COLO668 (cell line): ENCODE data around the gene CD2AP.
A peak's percentile ranks its signal among the peaks of the same experiment; 100 is the strongest.
"Not testable (repeated sequence)": the region's sequence is repeated elsewhere in the genome, so short reads cannot be mapped to it uniquely, and the experiment has no call there.

Source experiments
- DNase-seq: peaks from one replicate; lab custom pipeline; 2025; ENCODE audit not compliant: unreplicated experiment; lab: John Stamatoyannopoulos, UW

Gene CD2AP

DNA sequence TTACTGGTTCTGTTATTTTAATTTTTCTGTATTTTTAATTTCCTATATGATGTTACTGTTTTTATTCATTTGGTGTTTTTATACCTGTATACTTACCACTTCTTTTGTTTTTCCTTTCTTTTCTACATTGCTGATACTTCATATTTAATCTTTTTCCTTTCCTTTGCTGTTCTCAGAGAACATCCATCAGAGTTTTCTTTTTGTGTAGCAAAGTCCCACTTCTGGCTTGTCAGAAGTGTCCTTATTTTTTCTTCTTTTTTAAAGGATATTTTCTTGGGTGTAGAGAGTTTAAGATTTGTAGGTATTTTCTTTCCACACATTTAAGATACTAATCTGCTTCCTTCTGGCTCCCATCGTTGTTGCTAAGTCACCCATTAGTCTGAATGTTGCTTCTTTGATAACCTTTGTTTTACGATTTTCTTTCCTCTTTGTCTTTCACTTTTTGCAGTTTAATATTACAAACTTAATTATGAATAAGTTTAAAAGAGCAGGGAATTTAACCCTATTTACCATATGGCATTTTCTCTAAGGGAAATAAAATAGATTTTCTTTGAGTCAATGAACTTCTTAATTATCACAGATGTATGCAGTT is 18.5 kb downstream of the CD2AP start:
- DNase-seq: no peak

DNA sequence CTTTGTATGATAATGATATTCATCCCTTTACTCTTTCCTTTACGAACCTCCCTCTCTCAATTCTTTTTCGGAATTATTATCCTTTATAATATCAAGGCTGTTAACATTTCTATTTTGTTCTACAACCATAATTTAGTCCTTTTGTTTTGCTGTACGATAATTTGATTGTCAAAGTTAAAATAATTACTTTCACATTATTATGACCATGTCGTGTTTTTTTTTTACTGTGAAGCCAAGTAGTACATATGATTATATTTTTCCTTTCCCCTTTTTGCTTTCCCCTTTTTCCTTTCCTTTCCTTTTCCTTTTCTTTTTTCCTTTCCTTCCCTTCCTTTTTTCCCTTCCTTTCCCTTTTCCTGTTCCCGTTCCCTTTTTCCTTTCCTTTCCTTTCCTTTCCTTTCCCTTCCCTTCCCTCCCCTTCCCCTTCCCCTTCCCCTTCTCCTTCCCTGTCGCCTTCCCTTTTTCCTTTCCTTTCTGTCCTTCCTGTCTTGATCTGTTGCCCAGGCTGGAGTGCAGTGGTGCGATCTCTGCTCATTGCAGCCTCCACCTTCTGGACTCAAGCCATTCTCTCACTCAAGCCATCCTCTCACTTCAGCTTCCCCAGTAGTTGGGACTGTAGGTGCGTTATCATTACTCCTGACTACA is 19.5 kb downstream of the CD2AP start:
- DNase-seq: no peak

DNA sequence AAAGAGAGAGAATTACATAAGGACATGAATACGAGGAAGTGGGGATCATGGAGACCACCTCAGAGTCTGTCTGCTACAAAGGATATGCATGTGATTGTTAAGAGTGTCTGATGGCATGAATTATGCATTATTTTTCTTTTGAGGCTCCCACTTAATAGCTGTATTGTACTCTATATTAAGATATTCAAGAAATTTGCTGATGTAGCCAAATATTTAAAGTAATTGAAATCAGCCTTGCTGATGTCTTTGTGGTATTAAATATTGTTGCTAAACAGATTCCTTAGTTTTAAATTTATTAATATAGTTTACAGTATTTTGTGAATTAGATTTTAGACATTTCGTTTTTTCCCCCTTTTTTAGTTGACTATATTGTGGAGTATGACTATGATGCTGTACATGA is 25.3 kb downstream of the CD2AP start:
- DNase-seq: no peak

DNA sequence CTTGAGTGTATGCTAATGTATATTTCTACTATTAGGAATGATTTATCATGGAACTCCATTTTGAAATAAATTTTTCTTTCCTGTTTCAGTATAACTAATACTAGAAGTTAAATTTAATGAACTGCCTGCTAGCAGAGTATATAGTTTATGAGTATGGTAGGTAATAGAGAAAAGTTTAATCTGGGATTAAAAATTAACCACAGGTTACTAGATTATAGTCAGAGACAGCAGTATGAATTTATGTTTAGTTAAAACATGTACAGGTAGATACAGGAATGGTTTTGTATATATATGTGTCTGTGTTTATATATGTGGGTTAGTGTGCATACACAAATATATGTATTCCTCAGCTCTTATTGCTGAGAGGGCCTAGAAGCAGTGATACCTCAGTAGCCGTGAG is 32.3 kb downstream of the CD2AP start:
- no peak for DNase-seq

DNA sequence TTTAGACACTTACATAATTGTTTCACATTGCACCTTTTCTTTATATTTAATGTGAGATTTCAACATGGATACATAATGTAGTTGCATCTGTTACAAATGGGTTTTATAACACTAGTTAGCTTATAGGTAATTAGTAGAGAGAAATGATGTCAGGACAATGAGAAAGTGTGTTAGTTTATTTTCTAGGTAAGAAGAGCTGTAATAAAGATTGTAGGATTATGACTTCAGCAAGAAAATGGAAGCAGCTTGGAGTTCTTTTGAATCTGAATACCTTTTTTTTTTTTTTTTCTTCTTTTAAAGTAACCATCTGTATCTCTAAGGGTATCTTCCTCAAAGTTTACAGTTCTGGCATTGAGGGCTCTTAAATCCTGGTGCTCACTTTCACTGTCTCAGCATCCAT is 35.3 kb downstream of the CD2AP start:
- no peak for DNase-seq

DNA sequence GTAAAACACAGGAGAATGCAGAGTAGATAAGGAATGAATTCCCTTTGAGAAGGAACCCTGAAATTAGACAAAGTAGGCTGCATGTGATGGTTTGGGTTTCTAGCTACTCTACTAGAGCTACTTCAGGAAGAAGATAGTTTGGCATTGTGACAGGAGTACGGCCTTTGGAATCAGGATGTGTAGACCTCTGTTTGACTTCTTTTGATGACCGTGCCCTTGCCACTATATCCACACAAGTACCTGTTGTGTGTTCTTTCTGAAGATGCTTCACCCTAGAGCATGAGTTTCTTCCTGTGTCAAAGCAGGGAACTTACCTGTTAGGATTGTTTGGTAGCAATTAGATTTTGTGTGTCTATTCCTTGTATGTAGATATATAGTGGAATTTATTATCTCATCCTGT is 41.7 kb downstream of the CD2AP start:
- DNase-seq: no peak

DNA sequence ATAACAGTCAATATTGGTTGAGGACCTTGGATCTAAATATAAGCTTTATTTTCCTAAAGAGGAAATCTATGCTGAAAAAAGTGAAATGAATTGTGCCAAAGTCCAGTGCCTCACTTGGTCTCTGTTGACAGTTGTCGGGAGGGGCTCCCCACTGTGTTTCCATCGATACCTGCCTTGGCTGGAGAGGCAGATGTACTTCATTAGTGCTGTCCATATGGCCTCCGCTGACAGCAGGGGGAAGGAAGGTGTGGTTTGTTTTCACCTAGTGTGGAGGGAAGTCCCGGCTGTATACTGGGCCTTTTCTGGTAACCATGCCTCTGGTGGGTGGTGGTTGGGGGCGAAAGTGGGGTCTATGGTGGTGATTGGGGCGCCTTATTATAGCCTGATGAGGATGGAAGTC is 42.7 kb downstream of the CD2AP start:
- peak; percentile 63 for DNase-seq

DNA sequence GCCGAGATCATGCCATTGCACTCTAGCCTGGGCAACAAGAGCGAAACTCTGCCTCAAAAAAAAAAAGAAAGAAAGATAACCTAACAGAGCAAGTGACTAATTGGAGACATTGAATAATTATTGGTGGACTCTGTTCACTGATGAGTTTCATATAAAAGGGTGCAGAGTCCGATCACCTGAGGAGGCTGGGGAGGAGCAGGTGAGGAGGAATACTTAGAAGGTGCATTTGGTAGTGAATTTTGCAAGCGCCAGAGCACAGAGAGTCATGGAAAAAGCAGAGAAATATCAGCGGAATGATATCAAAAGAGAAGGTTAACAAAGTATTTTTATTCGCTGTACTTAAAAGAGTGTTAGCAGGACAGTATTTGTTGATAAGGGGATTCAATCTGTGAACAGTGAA is 44.4 kb downstream of the CD2AP start:
- no peak for DNase-seq

DNA sequence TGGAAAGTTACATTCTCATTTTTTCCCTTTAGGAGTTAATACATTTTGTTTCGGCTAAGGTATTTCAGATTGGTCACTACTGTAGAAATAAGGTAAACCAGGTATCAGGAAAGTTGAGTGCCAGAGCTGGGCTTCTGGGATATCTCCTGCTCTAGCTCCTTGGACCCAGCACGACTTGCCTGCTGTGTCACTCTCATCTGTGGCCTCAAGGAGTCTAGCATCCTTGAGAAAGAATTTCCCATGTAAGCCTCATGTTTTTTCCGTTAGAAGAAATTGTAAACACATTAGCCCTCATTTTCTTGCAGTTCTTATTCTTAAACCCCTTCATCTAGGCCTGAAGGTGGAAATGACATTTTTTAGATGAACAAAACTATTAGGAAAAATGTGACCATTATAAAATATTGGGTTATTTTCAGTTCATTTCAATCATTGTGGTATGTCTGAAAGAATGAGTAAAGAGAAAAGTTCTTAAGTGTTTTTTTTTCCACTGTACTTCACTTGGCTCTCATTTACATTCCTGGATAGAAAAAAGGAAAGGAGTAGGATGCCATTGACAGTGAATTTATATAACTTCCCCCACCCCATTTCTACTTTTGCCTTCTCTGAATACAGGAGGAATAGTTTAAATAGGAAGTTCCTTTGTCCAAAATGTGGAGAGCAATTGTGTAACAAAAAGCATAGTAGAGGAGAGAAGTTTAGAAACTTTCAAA is 46.7 kb downstream of the CD2AP start:
- no peak for DNase-seq

DNA sequence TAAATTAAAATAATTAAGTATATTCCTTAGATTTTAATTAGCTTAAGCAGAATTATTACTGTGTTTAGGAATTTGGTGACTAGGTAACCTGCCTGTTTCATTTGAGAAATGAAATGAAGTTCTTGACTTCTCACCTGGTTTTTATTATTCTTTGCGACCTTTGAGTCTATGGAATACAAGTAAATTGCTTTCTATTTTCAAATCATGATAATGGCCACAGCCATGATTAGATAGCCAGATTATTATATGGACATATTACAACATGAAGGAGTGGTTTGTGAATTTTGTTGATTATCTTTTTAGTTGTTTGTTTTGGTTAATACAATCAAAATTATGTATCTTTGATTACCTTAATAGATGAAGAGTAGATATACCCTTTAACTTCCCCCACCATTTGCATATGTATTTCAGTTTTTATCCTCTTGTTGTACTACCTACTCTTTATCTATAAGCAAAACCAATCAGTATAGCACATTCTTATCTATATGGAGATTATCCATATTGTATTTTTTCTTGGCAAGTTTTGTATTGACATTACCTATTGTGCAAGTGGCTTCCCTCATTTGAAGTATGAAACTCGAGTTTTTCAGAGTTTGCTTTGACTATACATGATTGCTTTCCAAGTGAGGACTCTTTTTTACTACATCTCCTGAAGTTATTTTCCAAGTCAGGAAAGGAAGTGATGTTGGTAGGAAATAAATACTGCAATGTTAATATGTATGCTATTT is 47.9 kb downstream of the CD2AP start:
- no peak for DNase-seq

DNA sequence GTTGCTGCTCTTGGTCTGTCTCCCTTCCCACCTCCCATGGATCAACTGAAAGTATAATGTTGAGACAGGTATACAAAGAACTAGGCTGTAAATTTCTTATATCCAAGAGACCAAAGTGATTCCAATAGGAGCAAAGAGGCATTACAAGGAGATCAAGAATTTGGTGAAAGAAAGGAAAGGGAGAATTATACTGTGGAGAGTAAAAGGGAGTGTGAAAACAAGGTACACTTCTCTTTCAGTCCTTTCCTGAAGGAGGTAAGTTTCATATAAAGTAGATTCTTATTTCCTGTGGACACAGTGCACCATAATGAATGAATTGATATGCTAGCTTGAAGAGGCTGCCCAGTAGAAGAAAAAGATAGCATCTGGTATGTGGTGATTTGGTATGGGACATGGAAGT is 49.7 kb downstream of the CD2AP start:
- DNase-seq: no peak

DNA sequence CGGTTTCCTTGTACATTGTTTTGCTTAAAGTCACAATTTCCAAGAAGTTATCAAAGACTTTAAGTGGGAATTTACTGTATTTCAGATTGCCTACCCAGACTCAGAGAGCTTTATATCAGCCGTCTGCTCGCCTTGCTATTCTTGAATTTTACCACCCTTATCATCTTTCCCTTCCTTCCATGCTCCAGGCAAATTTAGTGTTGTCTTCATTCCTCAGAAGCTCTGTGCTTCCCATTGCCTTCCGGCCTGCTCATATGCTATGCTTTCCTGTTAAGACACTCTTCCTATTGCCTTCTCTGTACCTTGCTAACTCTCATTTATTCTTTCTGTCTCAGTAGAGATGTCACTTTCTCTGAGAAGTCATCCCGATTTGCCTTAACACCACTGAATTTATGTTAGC is 52.1 kb downstream of the CD2AP start:
- no peak for DNase-seq

DNA sequence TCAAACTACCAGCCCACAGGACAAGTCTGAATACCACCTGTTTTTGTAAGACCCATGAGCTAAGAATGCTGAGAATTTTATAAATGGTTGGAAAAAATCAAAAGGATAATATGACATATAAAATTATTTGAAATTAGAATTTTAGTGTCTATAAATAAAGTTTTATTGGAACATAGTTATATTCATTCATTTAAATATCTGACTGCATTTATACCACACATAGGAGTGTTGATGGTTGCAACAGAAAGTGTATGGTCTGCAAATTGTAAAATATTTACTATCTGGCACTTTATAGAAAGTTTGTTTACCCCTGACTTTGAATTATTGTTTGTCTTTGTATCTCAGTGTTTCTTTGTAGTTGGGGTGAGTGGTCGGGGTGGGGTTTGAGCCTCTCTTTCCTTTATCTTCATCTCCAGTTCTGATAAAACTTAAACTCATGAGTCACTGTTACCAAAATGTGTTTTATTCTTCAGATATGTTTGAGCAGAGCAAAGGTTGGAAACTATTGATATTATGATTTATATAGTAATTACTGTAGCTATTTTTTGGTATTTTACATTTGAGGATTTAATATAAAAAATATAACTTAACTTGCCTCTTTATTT is 55.5 kb downstream of the CD2AP start:
- DNase-seq: no peak

DNA sequence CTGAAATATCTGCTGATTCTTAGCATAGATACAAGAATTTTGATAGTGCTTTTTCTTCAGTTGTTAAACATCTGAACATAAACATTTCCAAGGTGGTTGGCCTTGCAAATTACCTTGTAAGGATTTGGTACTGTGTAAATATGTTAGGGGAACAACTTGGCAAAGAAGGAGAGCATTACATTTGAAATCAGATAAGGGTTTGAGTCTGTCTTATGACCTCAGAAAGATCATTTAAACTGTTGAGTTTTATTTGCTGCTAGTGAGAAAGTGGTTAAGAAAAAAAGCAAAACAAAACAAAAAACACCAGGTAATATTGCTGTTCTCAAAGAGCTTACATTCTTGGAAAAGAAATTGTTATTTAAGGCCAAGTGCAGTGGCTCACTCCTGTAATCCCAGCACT is 56.5 kb downstream of the CD2AP start:
- no peak for DNase-seq

DNA sequence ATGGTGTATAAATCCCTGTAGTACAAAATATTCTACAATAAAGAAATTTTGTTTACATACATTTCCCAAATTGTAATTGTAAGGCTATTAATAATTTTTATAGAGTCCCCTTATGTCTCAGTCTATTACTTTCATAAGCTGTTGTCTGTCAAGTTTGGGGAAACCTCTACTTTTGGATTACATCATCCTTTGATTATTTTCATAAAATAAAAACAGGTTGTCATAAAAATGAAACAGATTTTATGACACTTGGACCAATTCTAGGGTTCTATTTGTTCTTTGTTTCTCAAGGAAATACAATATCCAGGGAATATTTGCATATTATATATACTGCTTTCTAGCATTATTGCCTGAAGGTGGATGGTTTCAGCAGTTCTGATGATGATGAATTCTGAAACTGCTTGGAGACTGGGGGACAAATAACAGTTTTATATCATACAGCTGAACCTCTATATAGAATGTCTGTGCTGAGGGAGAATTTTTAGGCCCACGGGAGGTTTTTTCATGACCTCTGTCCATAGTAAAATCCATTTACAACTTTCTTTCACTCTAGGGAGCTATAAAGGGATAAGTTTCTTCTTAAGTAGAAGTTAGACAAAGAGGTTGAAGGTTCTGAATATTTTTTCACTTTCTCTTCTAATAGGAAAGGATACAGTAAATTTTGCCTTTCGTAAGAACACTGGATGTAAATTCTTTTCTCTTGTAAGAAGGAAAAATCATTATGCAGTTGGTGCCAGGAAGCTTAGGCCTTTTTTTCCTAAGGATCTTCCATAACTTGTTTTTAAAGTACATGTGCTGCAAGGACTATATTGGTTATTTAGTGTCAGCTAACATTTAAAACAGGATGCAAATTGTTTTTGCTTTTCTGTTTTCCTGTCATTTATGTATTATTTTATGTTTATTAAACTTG is 58.0 kb downstream of the CD2AP start:
- no peak for DNase-seq

DNA sequence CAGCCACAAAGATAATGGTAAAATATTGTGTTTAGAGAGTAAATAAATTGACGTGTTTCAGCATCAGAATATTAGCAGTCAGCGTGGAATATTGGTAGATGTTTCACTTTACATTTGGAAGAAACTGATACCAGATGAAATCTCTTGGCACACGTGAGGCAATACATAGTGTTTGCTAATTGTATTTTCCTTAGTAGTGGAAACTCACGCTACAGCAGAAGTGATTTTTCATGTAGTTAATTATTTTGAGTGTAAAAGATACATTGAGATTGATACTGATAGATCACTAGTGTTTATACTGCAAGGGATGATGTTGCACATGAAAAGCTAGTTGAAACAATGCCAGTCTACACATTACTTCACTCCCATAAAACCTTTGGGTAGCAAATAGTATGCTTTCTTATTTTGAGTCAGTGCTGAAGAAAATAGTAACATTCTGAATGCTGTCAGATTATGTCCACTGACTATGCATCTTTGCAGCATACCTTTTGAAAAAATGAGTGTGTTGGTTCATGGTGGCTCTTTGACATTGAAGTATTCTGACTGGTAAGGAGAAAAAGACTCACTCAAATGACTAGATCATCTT is 59.3 kb downstream of the CD2AP start:
- DNase-seq: no peak

DNA sequence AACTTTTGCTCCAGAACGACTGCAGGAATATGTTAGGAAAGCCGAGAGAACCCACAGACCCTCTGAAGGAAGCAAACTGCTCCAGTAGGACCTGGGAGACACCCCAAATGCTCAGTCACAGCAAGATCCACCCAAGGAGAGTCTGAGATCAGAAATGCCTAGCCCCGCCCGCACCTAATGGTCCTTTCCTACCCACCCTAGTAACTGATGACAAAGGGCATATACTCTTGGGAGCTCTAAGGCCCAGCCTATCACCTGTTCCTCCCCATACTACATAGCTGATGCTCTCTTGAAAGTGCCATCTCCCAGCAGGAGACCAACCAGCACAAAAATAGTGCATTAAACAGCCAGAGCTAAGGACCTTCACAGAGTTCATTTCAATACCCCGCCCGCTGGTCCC is 67.6 kb downstream of the CD2AP start:
- DNase-seq: no peak

DNA sequence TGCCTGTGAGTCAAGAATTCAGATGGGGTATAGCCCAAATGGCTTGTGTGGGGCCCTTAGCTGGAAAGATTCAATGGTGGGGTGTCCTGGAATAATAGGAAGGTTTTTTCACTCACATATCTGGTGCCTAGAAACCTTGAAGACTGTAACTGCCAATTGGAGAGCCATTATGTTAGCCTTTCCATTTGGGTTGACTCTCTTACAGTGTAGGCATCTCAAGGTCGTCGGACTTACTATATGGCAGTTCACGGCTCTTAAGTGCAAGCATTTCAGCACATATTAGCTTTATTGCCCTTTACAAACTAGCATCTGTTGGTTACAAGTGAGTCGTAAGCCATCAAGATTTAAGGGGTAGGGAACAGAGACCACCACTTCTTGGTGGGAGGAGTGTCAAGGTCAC is 74.1 kb downstream of the CD2AP start:
- no peak for DNase-seq

DNA sequence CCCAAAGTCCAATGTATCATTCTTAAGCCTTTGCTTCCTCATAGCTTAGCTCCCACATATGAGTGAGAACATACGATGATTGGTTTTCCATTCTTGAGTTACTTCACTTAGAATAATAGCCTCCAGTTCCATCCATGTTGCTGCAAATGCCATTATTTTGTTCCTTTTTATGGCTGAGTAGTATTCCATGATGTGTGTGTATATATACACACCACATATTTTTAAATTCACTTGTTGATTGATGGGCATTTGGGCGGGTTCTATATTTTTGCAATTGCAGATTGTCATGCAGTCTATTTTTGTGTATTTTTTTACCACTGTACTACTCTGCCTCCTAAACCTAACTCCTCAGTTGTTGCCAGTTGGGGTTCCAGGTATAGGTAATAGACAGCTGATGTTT is 74.7 kb downstream of the CD2AP start:
- DNase-seq: no peak

DNA sequence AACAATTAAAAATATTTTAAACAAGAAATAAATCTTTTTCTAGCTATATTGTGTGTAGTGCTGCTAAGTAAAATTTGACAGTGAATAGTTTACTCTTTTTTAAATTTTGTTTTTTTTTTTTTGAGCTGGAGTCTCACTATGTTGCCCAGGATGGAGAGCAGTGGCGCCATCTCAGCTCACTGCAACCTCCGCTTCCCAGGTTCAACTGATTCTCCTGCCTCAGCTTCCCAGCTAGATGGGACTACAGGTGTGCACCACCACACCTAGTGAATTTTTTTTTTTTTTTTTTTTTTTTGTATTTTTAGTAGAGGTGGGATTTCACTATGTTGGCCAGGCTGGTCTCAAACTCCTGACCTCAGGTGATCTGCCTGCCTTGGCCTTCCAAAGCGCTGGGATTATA is 75.7 kb downstream of the CD2AP start:
- DNase-seq: not testable (repeated sequence)
